HG03439 (cell line): ENCODE data around the gene OTOG.

Experiments used
- ATAC-seq: cut with Tn5 transposase; IDR thresholded peaks from one replicate; pipeline ENCODE4 v1.9.1; 2021; ENCODE audit warnings: mild to moderate bottlenecking, moderate library complexity; ENCODE audit not compliant: unreplicated experiment

OTOG gene

DNA sequence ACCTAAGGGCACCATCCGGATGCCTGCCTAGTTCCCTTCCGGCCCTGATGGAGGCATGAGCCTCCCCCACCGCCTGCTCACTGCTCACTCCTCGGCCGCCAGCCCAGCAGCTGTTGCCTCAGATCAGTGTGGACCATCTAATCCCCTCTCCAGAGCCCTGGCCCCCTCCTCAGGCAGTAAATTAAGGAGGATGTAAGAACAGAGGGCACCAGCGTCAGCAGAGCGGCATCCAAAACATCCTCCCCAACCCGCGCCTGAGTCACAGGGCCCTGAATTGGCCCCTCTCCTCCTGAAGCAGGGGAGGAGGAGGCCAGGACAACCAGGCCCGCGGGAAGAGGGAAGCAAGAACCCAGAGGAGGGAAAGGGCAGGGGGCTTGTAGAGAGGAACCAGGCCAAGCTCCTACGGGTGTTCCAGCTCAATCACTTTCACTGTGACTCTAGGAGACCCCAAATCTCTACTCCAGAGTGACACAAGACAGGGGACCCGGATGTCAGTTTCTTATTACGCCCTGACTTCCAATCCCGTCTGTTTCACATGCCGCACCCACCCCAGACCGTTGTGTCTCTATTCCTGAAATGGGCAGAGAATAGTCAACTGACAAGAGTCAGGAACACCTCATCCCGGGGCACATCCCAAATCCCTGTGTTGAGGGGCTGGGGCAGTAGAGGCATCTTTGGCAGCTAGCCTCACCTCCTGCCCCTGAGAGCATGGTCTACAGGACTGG lies 141.0 kb downstream of the OTOG start:
- no peak for ATAC-seq

DNA sequence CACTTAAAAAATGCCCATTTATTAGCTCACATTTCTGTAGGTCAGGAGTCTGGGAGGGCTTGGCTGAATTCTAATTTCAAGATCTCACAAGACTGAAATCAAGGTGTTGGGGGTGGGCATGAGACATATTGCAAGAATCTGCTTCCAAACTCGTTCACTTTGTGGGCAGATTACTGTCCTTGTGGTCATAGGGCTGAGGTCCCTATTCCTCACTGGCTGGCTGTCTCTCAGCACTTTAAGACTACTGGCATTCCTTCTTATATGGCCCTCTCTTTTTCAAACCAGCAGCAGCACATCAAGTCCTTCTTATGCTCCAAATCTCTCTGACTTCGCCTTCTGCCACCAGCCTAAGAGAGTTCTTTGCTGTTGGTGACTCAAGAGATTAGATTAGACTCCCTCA lies 144.5 kb downstream of the OTOG start:
- no peak for ATAC-seq

DNA sequence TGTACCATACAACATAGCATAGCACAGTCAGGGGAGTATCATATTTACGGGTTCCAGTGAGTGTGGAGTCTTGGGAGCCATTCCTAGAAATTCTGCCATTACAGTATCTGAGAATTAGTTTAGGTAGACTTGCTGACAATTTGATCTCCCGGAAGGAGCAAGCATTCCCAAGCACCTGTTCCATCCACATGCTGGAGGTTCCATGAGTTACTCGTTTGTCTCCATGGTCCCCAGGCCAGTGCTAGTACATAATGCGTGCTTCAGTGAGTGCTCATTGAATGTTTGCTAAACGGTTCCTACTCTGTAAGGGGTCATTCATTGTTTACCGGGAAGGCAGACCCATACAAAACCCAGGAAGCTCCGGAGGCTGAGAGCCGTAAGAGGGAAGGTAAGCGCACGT lies 144.9 kb downstream of the OTOG start:
- no peak for ATAC-seq

DNA sequence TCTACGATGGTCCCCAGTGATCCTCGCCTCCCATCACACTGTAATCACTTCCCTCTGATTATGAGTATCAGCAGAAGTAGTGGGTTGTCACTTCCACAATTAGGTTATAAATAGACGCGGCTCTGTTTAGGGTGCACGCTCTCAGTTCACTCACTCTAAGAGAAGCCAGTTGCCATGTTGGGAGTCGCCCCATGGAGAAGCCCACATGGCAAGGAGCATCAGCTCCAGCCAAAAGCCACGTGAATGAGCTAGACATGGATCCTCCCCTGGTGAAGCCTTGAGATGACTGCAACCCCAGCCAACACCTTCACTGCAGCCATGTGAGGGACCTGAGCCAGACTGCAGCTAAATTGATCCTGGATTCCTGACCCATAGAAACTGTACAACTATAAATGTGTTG lies 145.9 kb downstream of the OTOG start:
- ATAC-seq: no peak

DNA sequence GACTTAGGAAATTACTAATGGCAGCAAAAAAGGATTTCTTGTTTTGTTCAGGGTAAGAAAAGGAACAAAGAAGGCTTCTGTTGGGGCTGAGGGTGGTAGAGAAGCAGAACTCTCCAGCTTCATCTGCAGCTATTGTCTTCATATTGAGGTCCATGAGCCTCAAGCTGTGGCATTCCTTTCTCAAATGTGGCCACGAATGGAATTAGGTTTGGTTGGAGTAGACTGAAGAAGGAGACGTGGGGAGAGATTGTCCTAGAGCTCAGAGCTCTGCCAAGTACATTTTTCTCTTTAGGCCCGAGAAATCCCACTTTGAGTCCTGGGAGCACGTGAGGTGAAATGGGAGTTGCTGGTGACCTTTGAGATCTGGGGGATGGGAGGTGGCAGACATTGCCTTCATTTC lies 146.5 kb downstream of the OTOG start:
- no peak for ATAC-seq

DNA sequence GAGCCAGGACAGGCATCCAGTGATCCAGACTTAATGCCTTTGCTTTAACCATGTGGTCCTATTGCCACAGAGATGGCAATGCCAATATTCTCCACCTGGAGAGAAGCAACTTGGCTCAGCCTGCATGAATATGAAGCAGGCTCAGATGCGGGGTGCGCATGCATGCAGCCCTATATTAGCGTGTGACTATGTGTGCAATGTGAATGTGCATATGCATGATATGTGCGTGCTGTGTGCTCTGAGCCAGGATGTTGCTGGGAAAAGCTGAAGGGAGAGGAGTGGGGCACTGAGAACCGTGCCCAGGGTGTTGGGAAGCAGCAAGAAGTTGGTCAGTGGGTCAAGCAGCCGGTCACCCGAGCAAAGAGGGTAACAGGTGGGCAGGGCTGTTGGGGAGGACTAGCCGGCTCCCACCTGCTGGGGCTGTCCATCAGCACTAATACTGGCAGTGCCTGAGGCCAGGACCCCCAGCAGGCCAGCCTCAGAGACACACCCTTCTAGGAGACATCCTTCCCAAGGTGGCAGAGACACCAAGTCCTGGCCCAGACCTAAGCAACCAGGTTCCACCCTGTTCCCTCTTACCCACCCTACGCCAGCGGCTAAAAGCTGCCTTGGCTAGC lies 147.5 kb downstream of the OTOG start:
- no peak for ATAC-seq

DNA sequence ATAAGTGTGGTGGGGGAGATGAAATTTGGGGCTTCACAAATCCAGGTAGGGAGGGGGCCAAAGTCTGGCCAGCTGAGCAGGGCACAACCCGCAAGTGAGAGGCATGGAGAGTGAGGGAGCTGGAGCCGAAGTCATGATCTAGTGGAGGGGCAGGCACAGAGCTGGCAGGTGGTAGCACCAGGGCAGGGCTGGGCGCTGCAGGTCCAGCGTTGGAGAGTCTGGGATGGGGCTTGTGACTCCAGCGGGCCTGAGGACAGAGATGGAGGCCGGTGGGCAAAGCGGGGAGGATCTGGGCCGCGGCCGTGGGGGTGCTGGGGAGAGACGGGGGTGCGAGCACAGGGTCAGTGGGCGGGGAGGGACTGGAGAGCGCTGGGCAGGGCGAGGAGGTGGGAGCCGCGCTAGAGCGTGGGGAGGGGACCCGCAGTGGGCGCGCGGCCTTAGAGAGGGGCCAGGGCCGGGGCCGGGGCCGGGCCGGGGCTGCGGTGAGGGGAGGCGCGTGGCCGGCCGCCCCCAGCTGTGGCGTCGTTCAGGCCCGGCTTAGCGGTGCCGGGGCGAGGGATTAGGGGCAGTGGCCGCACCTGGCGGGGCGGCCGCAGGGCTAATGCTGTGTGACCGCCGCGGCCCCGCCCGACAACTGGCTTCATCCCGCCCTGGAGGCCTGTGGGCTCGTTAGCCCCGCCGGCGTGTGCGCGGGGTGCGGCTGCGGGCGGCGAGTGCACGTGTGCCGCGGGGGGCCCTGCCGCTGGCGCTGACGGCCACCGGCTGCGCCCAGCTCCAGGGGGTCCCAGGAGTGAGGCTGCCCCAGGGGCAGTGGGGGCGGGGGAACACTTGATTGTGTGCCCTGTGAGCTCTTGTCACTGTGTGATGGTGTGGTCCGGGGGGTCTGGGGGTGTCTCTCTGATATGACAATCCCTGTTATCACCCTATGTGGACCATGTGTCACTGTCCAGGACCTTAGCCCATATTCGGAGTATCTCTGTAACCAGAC lies 148.7 kb downstream of the OTOG start:
- ATAC-seq: no peak

DNA sequence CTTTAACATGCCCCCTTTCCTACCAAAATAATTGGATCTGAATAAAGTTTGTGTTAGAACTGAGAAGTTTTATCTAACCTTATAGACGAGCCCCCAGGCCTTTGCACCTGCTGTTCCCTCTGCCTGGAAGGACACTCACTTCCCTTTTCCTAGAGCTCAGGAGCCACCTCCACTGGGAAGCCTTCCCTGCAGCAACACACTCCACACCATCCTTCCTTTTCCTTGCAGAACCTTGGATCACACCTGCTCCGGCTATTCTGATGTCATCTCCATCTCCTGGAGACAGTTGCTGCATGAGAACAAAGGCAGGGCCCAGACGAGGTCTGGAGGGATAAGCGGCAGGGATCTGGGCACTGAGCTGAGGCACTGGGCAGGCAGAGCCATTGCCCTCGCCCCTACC lies 149.7 kb downstream of the OTOG start:
- ATAC-seq: no peak
